ENCODE results near the gene ANO1. TPM values are rescaled to one million over a fixed set of nuclear protein-coding genes. Genes with fewer than 3 reads are reported as not detected.

Gene ANO1
- total RNA-seq, 1 donor from 2014 or later: 7.7 TPM

GRCh38 chr11:70078781-70079616 lies 882 bp downstream of the ANO1 start:
- no peaks in the 10 kb centered on the region for H3K36me3 ChIP-seq
- intact Hi-C loops (cut with micrococcal nuclease): no loop called here
- no peak for DNase-seq
- TF ChIP-seq, protein P1, sequence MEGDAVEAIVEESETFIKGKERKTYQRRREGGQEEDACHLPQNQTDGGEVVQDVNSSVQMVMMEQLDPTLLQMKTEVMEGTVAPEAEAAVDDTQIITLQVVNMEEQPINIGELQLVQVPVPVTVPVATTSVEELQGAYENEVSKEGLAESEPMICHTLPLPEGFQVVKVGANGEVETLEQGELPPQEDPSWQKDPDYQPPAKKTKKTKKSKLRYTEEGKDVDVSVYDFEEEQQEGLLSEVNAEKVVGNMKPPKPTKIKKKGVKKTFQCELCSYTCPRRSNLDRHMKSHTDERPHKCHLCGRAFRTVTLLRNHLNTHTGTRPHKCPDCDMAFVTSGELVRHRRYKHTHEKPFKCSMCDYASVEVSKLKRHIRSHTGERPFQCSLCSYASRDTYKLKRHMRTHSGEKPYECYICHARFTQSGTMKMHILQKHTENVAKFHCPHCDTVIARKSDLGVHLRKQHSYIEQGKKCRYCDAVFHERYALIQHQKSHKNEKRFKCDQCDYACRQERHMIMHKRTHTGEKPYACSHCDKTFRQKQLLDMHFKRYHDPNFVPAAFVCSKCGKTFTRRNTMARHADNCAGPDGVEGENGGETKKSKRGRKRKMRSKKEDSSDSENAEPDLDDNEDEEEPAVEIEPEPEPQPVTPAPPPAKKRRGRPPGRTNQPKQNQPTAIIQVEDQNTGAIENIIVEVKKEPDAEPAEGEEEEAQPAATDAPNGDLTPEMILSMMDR (IDR thresholded peaks at IDR 0.05; ENCODE audit: borderline replicate concordance): no peak
- no peaks in the 10 kb centered on the region for H3K9me3 ChIP-seq (replicated peaks)
- H3K4me3 ChIP-seq: peak overlapping the region; percentile 61
- H3K27ac ChIP-seq (replicated peaks): peak overlapping the region; percentile 72
- H3K27me3 ChIP-seq (ENCODE audit: low read depth): peaks cover 68% of the 10 kb centered on the region
- peaks cover 25% of the 10 kb centered on the region for H3K4me1 ChIP-seq

DNA sequence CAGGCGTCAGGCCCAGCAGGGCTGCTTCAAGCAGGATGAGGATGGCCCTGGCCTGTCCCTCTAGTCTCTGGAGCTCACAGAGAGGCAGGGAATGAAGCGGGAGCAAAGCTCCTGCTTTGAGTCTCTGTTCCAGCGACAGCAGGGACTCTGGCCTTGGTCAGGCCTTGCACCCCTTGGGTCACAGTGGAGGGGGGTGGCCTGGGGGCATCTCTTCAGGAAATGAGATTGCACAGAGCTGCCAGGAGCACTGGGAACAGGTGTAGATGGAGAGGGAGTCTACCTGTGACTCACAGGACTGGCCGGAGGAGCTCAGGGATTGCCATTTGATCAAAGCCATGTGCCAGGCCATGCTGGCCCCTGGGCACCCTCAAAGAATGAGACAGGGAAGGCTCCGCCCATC lies 1.6 kb downstream of the ANO1 start:
- TF ChIP-seq, protein P1 (IDR thresholded peaks at IDR 0.05; ENCODE audit: borderline replicate concordance): no peak
- H3K36me3 ChIP-seq: no peaks in the 10 kb centered on the region
- H3K27ac ChIP-seq (replicated peaks): peak overlapping the region; percentile 72
- H3K9me3 ChIP-seq (replicated peaks): no peaks in the 10 kb centered on the region
- no peak for DNase-seq
- H3K4me3 ChIP-seq: peak overlapping the region; percentile 61
- intact Hi-C loops (cut with micrococcal nuclease): no loop called here
- H3K4me1 ChIP-seq: peaks cover 23% of the 10 kb centered on the region
- H3K27me3 ChIP-seq (ENCODE audit: low read depth): peaks cover 61% of the 10 kb centered on the region

GRCh38 chr11:70080763-70081162 lies 2.6 kb downstream of the ANO1 start:
- peaks cover 26% of the 10 kb centered on the region for H3K4me1 ChIP-seq
- no peak for DNase-seq
- H3K27me3 ChIP-seq (ENCODE audit: low read depth): peaks cover 58% of the 10 kb centered on the region
- H3K9me3 ChIP-seq (replicated peaks): no peaks in the 10 kb centered on the region
- H3K36me3 ChIP-seq: no peaks in the 10 kb centered on the region
- no peak overlapping the region for H3K27ac ChIP-seq (replicated peaks)
- TF ChIP-seq, protein P1 (IDR thresholded peaks at IDR 0.05; ENCODE audit: borderline replicate concordance): no peak
- intact Hi-C loops (cut with micrococcal nuclease): no loop called here
- H3K4me3 ChIP-seq: peak overlapping the region; percentile 61

- DNase-seq: no peak
- H3K36me3 ChIP-seq: no peaks in the 10 kb centered on the region
- H3K9me3 ChIP-seq (replicated peaks): no peaks in the 10 kb centered on the region
- H3K27ac ChIP-seq (replicated peaks): no peak overlapping the region
- H3K27me3 ChIP-seq (ENCODE audit: low read depth): peaks cover 39% of the 10 kb centered on the region
- TF ChIP-seq, protein P1 (IDR thresholded peaks at IDR 0.05; ENCODE audit: borderline replicate concordance): no peak
- H3K4me1 ChIP-seq: peaks cover 26% of the 10 kb centered on the region
- H3K4me3 ChIP-seq: no peak overlapping the region
- intact Hi-C loops (cut with micrococcal nuclease): no loop called here
Observed at GRCh38 chr11:70082829-70083228, 4.7 kb downstream of the ANO1 start.

- peaks cover 26% of the 10 kb centered on the region for H3K27me3 ChIP-seq (ENCODE audit: low read depth)
- TF ChIP-seq, protein P1 (IDR thresholded peaks at IDR 0.05; ENCODE audit: borderline replicate concordance): no peak
- no peak overlapping the region for H3K4me3 ChIP-seq
- peak overlapping the region; percentile 12 for H3K27ac ChIP-seq (replicated peaks)
- DNase-seq: no peak
- no peaks in the 10 kb centered on the region for H3K9me3 ChIP-seq (replicated peaks)
- no peaks in the 10 kb centered on the region for H3K36me3 ChIP-seq
- intact Hi-C loops (cut with micrococcal nuclease): no loop called here
- peaks cover 18% of the 10 kb centered on the region for H3K4me1 ChIP-seq
Observed at GRCh38 chr11:70084046-70084984, 6.2 kb downstream of the ANO1 start.

Data from left ventricle myocardium inferior (tissue), 1 donor.